Effector memory CD8-positive, alpha-beta T cell (primary cell): ENCODE results near the gene PAEP.
"Not testable (repeated sequence)": the region's sequence is repeated elsewhere in the genome, so short reads cannot be mapped to it uniquely, and the experiment has no call there.

Source experiments
- ATAC-seq: fragments of 150-1000 bp; cut with Tn5 transposase; replicated peaks from 2 replicates; pipeline ENCODE4 v1.10.0; 2021; ENCODE audit warnings: mild to moderate bottlenecking, moderate library complexity
- DNase-seq, 3 experiments: peaks; one replicate each; pipeline ENCODE4 v3.0.0; 2021
- H3K27ac Mint-ChIP-seq, 2 donors: one replicate each; pipeline ENCODE4 v1.8.0; 2022; ENCODE audit warnings: mild to moderate bottlenecking in 2 of 2, mixed read lengths in 2 of 2, moderate library complexity in 2 of 2
- H3K27me3 Mint-ChIP-seq, 2 donors: one replicate each; pipeline ENCODE4 v1.8.0; 2022; ENCODE audit warnings: mixed read lengths in 2 of 2
- H3K36me3 Mint-ChIP-seq: one replicate; pipeline ENCODE4 v1.8.0; 2022; ENCODE audit warnings: mild to moderate bottlenecking, moderate library complexity, mixed read lengths; ENCODE audit not compliant: insufficient read depth
- H3K4me1 Mint-ChIP-seq, 2 donors: one replicate each; pipeline ENCODE4 v1.8.0; 2022; ENCODE audit warnings: low read depth in 2 of 2, mixed read lengths in 2 of 2
- H3K4me3 Mint-ChIP-seq, 2 donors: one replicate each; pipeline ENCODE4 v1.8.0; 2022; ENCODE audit warnings: mild to moderate bottlenecking in 2 of 2, mixed read lengths in 2 of 2, moderate library complexity in 2 of 2
- H3K9me3 Mint-ChIP-seq, 2 donors: one replicate each; pipeline ENCODE4 v1.8.0; 2022; ENCODE audit warnings: mixed read lengths in 2 of 2

The PAEP gene

DNA sequence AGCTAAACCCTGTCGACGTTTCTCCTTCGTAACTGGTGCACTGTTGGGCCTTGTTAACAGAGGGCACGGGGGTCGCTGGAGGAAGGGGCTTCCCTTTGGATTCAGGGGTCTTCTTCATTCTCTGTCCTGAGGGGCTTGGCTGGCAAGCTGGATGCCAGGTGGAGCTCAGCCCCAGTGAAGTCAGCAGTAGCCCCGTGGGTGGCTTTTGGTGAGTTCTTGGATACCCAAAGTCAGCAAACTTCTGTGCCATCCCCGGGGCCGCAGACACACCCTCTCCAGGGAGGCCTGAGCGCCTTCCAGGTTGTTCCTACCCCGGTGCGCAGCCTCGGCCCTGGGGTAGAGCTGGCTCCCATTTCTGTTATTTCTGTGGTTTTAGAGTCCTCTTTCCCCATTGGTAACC, 27.9 kb upstream of the PAEP start:
- no peaks in the 10 kb centered on the region for H3K9me3 Mint-ChIP-seq
- no peak overlapping the region for H3K27ac Mint-ChIP-seq
- no peak overlapping the region for H3K4me3 Mint-ChIP-seq
- H3K4me1 Mint-ChIP-seq = no peaks in the 10 kb centered on the region
- peaks cover 37 to 56% of the 10 kb centered on the region in 2 donors for H3K27me3 Mint-ChIP-seq
- no peaks in the 10 kb centered on the region for H3K36me3 Mint-ChIP-seq
- ATAC-seq (no peak), DNase-seq (no peak)

DNA sequence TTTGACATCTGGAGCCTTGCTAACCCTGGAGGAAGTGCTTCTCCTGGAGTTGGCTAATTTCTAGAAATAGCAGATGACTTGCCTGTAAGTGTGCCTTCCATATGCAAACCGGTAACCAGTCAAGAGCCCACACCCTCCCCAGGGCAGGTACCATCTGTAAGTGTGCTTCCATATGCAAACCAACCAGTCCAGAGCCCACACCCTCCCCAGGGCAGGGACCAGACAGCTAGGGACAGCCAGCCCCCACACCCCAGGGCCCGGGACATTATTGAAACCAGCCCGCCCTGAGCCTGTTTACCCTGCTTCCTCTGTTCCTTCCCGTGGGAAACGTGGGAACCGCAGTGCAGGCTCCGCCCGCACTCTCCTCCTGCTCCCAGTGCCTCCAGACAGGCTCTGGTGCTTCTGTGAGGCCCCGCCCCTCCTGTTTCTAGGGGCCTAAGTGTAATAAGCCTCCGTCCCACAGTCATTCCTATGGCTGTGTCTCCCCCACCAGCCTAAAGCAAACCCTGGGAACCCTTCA, 27.3 kb upstream of the PAEP start:
- not testable (repeated sequence) for H3K9me3 Mint-ChIP-seq, H3K36me3 Mint-ChIP-seq, H3K4me1 Mint-ChIP-seq, ATAC-seq, DNase-seq, H3K4me3 Mint-ChIP-seq, H3K27ac Mint-ChIP-seq
- peaks cover 39 to 62% of the 10 kb centered on the region in 2 donors for H3K27me3 Mint-ChIP-seq

DNA sequence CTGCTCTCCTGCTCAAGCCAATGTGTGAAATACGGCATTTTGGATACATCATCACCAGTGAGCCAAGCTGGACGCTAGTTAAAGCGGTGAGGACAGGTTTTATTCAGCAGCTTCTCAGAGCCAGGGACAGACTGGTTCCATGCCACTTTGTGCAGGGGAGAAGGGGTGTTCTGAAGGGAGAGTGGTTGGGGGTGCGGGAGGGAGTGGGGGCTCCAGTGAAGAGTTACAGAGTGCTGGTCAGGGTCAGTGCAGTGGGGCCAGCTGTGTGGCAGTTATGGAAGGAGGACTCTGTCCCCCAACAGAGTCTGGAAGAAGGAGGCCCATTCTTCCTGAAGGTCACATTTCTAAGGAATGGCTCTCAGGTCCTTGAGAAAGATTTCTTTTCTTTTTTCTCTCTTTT, 26.7 kb upstream of the PAEP start:
- not testable (repeated sequence) for H3K4me3 Mint-ChIP-seq, H3K36me3 Mint-ChIP-seq, H3K27ac Mint-ChIP-seq, H3K4me1 Mint-ChIP-seq, H3K9me3 Mint-ChIP-seq, ATAC-seq, DNase-seq
- H3K27me3 Mint-ChIP-seq = peaks cover 45 to 68% of the 10 kb centered on the region in 2 donors

DNA sequence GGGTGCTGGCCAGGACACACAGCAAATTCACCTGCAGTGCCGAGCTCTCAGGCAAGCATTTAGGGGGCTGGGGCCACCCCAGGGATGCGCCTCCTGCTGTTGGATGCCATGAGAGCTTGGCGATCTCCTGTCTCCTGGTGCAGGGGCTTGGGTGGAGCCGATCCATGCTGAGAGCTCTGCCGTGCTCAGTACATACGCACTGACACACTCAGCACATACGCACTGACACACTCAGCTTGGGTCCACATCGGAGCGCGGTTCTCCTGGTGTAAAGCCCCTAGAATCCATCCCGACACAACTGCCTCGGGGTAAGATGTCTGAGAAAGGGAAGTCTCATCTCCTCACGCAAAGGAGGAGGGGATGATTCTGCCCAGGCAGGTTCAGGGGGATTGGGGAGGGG, 25.9 kb upstream of the PAEP start:
- not testable (repeated sequence) for H3K4me3 Mint-ChIP-seq, H3K27ac Mint-ChIP-seq, DNase-seq, H3K36me3 Mint-ChIP-seq, H3K9me3 Mint-ChIP-seq, H3K4me1 Mint-ChIP-seq, ATAC-seq
- H3K27me3 Mint-ChIP-seq = peaks cover 44 to 69% of the 10 kb centered on the region in 2 donors

- Mint-ChIP-seq H3K27me3 (peaks cover 38 to 69% of the 10 kb centered on the region in 2 donors), H3K4me1 (no peaks in the 10 kb centered on the region), H3K4me3 (no peak overlapping the region), H3K9me3 (no peaks in the 10 kb centered on the region), H3K36me3 (no peaks in the 10 kb centered on the region), H3K27ac (no peak overlapping the region)
- DNase-seq (no peak), ATAC-seq (no peak)
These were observed 25.3 kb upstream of the PAEP start for GRCh38 chr9:135536216-135536615.

GRCh38 chr9:135543262-135543894, 18.2 kb upstream of the PAEP start:
- ATAC-seq, H3K27ac Mint-ChIP-seq, H3K4me3 Mint-ChIP-seq, DNase-seq, H3K36me3 Mint-ChIP-seq, H3K9me3 Mint-ChIP-seq, H3K4me1 Mint-ChIP-seq: not testable (repeated sequence)
- H3K27me3 Mint-ChIP-seq = peaks cover 29 to 55% of the 10 kb centered on the region in 2 donors

- H3K27me3 Mint-ChIP-seq = peaks cover 18 to 43% of the 10 kb centered on the region in 2 donors
- DNase-seq (no peak), ATAC-seq (no peak)
- no peaks in the 10 kb centered on the region for H3K9me3 Mint-ChIP-seq
- no peak overlapping the region for H3K4me3 Mint-ChIP-seq
- H3K36me3 Mint-ChIP-seq = no peaks in the 10 kb centered on the region
- no peak overlapping the region for H3K27ac Mint-ChIP-seq
- H3K4me1 Mint-ChIP-seq = no peaks in the 10 kb centered on the region
These were observed 16.4 kb upstream of the PAEP start for GRCh38 chr9:135544981-135545635.

- peaks cover 19 to 43% of the 10 kb centered on the region in 2 donors for H3K27me3 Mint-ChIP-seq
- not testable (repeated sequence) for H3K9me3 Mint-ChIP-seq, H3K36me3 Mint-ChIP-seq, ATAC-seq, H3K27ac Mint-ChIP-seq, DNase-seq, H3K4me1 Mint-ChIP-seq, H3K4me3 Mint-ChIP-seq
These were observed 15.8 kb upstream of the PAEP start, which contains the start of gene OBP2A for GRCh38 chr9:135545646-135546176. Gene OBP2A, plus strand, starts transcription at chr9:135546126. Its CDS starts 55 bp downstream, at chr9:135546181.

GRCh38 chr9:135546792-135547617, 14.6 kb upstream of the PAEP start:
- not testable (repeated sequence) for H3K27ac Mint-ChIP-seq, H3K4me1 Mint-ChIP-seq, ATAC-seq, H3K9me3 Mint-ChIP-seq, DNase-seq, H3K36me3 Mint-ChIP-seq, H3K4me3 Mint-ChIP-seq
- peaks cover 23 to 42% of the 10 kb centered on the region in 2 donors for H3K27me3 Mint-ChIP-seq

DNA sequence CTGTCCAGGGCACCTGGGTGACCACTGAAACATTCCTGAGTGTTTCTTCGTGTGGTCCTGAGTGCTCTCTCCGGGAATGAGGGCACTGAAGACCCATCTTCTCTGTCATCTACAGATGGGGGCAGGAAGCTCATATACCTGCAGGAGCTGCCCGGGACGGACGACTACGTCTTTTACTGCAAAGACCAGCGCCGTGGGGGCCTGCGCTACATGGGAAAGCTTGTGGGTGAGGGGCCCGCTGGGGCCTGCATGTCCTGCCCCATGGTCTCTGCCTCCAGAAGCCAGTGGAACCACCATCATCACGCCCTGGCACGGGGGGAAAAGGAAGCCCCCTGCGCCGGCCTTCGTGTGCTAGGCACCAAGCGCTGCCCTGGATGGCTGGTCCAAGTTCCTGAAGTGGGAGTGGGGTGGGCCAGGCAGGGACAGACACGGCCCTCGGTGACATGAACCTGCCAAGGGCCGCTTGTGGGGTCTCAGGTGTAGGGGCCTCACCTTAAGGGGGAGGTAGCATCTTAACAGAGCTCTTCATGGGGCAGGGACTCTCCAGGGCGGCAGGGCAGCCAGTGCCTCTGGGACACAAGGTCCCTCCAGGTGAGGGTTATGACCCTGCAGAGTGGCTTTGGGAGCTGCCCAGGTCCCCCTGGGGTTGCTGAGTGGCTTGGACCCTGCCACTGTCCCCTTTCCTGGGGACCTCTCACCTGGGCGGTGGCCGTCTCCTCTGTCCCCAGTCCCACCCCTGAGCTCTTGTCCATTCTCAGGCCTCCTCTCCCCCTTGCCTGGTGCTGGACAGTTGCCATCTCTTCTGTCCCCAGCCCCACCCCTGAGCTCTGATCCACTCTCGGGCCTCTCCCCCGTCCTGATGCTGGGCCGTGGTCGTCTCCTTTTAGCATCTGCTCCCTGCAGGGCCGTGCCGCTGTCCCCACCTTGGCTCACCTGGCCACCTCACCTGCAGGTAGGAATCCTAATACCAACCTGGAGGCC, 13.5 kb upstream of the PAEP start:
- Mint-ChIP-seq H3K4me3 (no peak overlapping the region), H3K27me3 (peaks cover 23 to 42% of the 10 kb centered on the region in 2 donors), H3K4me1 (no peaks in the 10 kb centered on the region), H3K27ac (no peak overlapping the region), H3K9me3 (no peaks in the 10 kb centered on the region), H3K36me3 (no peaks in the 10 kb centered on the region)
- no peak for ATAC-seq
- no peak for DNase-seq

GRCh38 chr9:135549478-135550343, 11.8 kb upstream of the PAEP start:
- H3K4me1 Mint-ChIP-seq, ATAC-seq, H3K9me3 Mint-ChIP-seq, DNase-seq, H3K27ac Mint-ChIP-seq, H3K36me3 Mint-ChIP-seq, H3K4me3 Mint-ChIP-seq: not testable (repeated sequence)
- peaks cover 11 to 30% of the 10 kb centered on the region in 2 donors for H3K27me3 Mint-ChIP-seq
